Retinal pigment epithelial cell (primary cell): ENCODE measurements around the gene NLRP10.
A peak's percentile ranks its signal among the peaks of the same experiment; 100 is the strongest.

Experiments
- DNase-seq: peaks from one replicate; pipeline ENCODE4 v3.0.0-alpha.2; 2010; ENCODE audit warnings: low read depth
- H3K4me3 ChIP-seq: 2 replicates; pipeline ENCODE4 v1.5.1; 2011; ENCODE audit warnings: mild to moderate bottlenecking, low read length, control low read depth, moderate library complexity
- CTCF ChIP-seq: conservative IDR thresholded peaks from 2 replicates; pipeline ENCODE4 v1.5.1; 2011; ENCODE audit warnings: low read depth, low read length, control low read depth, inconsistent platforms

NLRP10 gene

GRCh38 chr11:8006349-8006977, 41.2 kb upstream of the NLRP10 start:
- H3K4me3 ChIP-seq: no peak overlapping the region
- DNase-seq: no peak
- TF ChIP-seq CTCF: peak; percentile 96

- no peak overlapping the region for H3K4me3 ChIP-seq
- no peak for DNase-seq
- TF ChIP-seq CTCF: no peak
These were observed 40.3 kb upstream of the NLRP10 start for GRCh38 chr11:8005556-8005955.

- no peak for TF ChIP-seq CTCF
- H3K4me3 ChIP-seq: no peak overlapping the region
- no peak for DNase-seq
These were observed 38.8 kb upstream of the NLRP10 start for GRCh38 chr11:8004008-8004407.

GRCh38 chr11:8003187-8003586, 37.9 kb upstream of the NLRP10 start:
- no peak for DNase-seq
- no peak overlapping the region for H3K4me3 ChIP-seq
- TF ChIP-seq CTCF: no peak

- no peak for TF ChIP-seq CTCF
- H3K4me3 ChIP-seq: no peak overlapping the region
- no peak for DNase-seq
These were observed 37.4 kb upstream of the NLRP10 start for GRCh38 chr11:8002676-8003075.

- no peak for DNase-seq
- TF ChIP-seq CTCF: no peak
- H3K4me3 ChIP-seq: no peak overlapping the region
These were observed 35.1 kb upstream of the NLRP10 start for GRCh38 chr11:8000390-8000789.

GRCh38 chr11:7999795-8000194, 34.5 kb upstream of the NLRP10 start:
- no peak for DNase-seq
- no peak for TF ChIP-seq CTCF
- no peak overlapping the region for H3K4me3 ChIP-seq
